Endothelial cell of umbilical vein (primary cell): ENCODE measurements around the gene GTF2IRD1. TPM values are rescaled to one million over a fixed set of nuclear protein-coding genes. Genes with fewer than 3 reads are reported as not detected.

Source experiments
- BruUV-seq: library from RNA; stranded (reverse); fragments of 400-500 nt; replicated peaks from 2 replicates; lab custom pipeline; 2021; lab: Mats Ljungman, UMichigan
- CTCF ChIA-PET: fragments of 300-600, 350-600 bp; sonication (Branson Sonifier 250); formaldehyde crosslinking; loops from one replicate; lab custom pipeline; 2021; ENCODE audit warnings: antibody characterized with exemption, inconsistent platforms; lab: Charles Lee
- POLR2A ChIA-PET: fragments of 300-600, 350-600 bp; sonication (Branson Sonifier 250); formaldehyde crosslinking; loops from one replicate; lab custom pipeline; 2021; ENCODE audit warnings: antibody characterized with exemption, inconsistent platforms; lab: Charles Lee
- DNase-seq: peaks from one replicate; pipeline ENCODE4 v3.0.0-alpha.2; 2011; ENCODE audit warnings: low read depth, low spot score
- FAIRE-seq: peaks from 2 replicates; lab custom pipeline; 2011; peaks lifted over from hg19 to GRCh38; lab: Jason Lieb, UNC
- H2AFZ ChIP-seq: 2 replicates; pipeline ENCODE4 v1.6.0; 2012; ENCODE audit warnings: low read depth, low read length, control low read depth, inconsistent platforms
- H3K27ac ChIP-seq: 2 replicates; pipeline ENCODE4 v1.5.1; 2011; ENCODE audit warnings: low read depth, mild to moderate bottlenecking, control low read depth, low read length, moderate library complexity; ENCODE audit not compliant: insufficient read depth
- H3K27me3 ChIP-seq, 2 experiments: 2 replicates each; pipeline versions ENCODE4 v1.6.0 to v1.6.1; 2011; ENCODE audit warnings: low read length in 2 of 2, mixed read lengths in 1 of 2; ENCODE audit not compliant: control insufficient read depth in 2 of 2, insufficient read depth in 2 of 2
- H3K36me3 ChIP-seq, 2 experiments: 2 replicates in 1 of 2; 3 replicates in 1 of 2; pipeline ENCODE4 v1.5.1; 2011; ENCODE audit warnings: low read length in 2 of 2, mild to moderate bottlenecking in 1 of 2, moderate library complexity in 1 of 2; ENCODE audit not compliant: control insufficient read depth in 2 of 2, insufficient read depth in 2 of 2; ENCODE audit errors: extremely low read depth in 1 of 2
- H3K4me1 ChIP-seq: 3 replicates; pipeline ENCODE4 v1.5.1; 2011; ENCODE audit warnings: mild to moderate bottlenecking, low read length; ENCODE audit not compliant: control insufficient read depth, insufficient read depth; ENCODE audit errors: extremely low read depth
- H3K4me2 ChIP-seq: 2 replicates; pipeline ENCODE4 v1.6.1; 2011; ENCODE audit warnings: low read length, control low read depth, mixed read lengths; ENCODE audit not compliant: insufficient read depth
- H3K4me3 ChIP-seq, 3 experiments: fragments of 200-600 bp in 1 of 3; sonication (generic), shearing (Covaris generic) in 1 of 3; replicated peaks in 1 of 3; 2 replicates each; pipeline ENCODE4 v1.5.1; 2011 to 2016; ENCODE audit warnings: control low read depth in 3 of 3, low read length in 3 of 3, mild to moderate bottlenecking in 2 of 3, inconsistent platforms in 1 of 3, low read depth in 1 of 3, moderate library complexity in 1 of 3; ENCODE audit not compliant: insufficient read depth in 1 of 3
- H3K79me2 ChIP-seq: 2 replicates; pipeline ENCODE4 v1.6.0; 2012; ENCODE audit warnings: low read length, inconsistent platforms; ENCODE audit not compliant: control insufficient read depth, insufficient read depth
- H3K9ac ChIP-seq: replicated peaks from 2 replicates; pipeline ENCODE3; 2011; ENCODE audit warnings: low read length, control low read depth; ENCODE audit not compliant: insufficient read depth; ENCODE audit errors: extremely low read depth
- H3K9me1 ChIP-seq: replicated peaks from 3 replicates; pipeline ENCODE4 v1.6.0; 2011; ENCODE audit warnings: mild to moderate bottlenecking, low read length; ENCODE audit not compliant: control insufficient read depth, insufficient read depth; ENCODE audit errors: extremely low read depth
- H3K9me3 ChIP-seq: replicated peaks from 2 replicates; pipeline ENCODE4 v1.5.1; 2012; ENCODE audit warnings: low read length, inconsistent platforms; ENCODE audit not compliant: control insufficient read depth, insufficient read depth
- H4K20me1 ChIP-seq: replicated peaks from 2 replicates; pipeline ENCODE3; 2011; ENCODE audit warnings: mild to moderate bottlenecking, low read length; ENCODE audit not compliant: control insufficient read depth, insufficient read depth; ENCODE audit errors: extremely low read depth
- CTCF ChIP-seq, 2 donors: IDR thresholded peaks; 1 replicate in 1 of 2; 2 replicates in 1 of 2; pipeline ENCODE4 v1.5.1; 2011; ENCODE audit warnings: low read length in 2 of 2, mild to moderate bottlenecking in 2 of 2, moderate library complexity in 2 of 2, control low read depth in 1 of 2, inconsistent platforms in 1 of 2, low read depth in 1 of 2; ENCODE audit not compliant: insufficient read depth in 1 of 2; ENCODE audit errors: extremely low read depth in 1 of 2
- EZH2 ChIP-seq: IDR thresholded peaks from 2 replicates; pipeline ENCODE4 v1.6.1; 2012; ENCODE audit warnings: borderline replicate concordance, low read depth, mild to moderate bottlenecking, moderate library complexity, low read length, inconsistent platforms; ENCODE audit not compliant: severe bottlenecking
- FOS ChIP-seq: IDR thresholded peaks from 2 replicates; pipeline ENCODE4 v1.6.1; 2011; ENCODE audit warnings: mild to moderate bottlenecking, low read length, moderate library complexity, borderline replicate concordance; ENCODE audit not compliant: insufficient read depth
- GATA2 ChIP-seq: IDR thresholded peaks from 2 replicates; pipeline ENCODE4 v1.7.0; 2011; ENCODE audit warnings: low read depth, mild to moderate bottlenecking, moderate library complexity, mixed read lengths, low read length; ENCODE audit not compliant: insufficient read length, insufficient read depth
- JUN ChIP-seq: IDR thresholded peaks from 2 replicates; pipeline ENCODE4 v1.6.1; 2011; ENCODE audit warnings: borderline replicate concordance, low read depth; ENCODE audit not compliant: insufficient read length, insufficient read depth
- MYC ChIP-seq: IDR thresholded peaks from one replicate; pipeline ENCODE4 v1.6.1; 2011; ENCODE audit warnings: mild to moderate bottlenecking, low read depth, low read length
- POLR2A ChIP-seq: IDR thresholded peaks from 2 replicates; pipeline ENCODE4 v1.6.1; 2012; ENCODE audit warnings: low read depth, mild to moderate bottlenecking, control low read depth, low read length
- POLR2AphosphoS5 ChIP-seq: IDR thresholded peaks from 2 replicates; pipeline ENCODE4 v1.6.1; 2012; ENCODE audit warnings: low read depth, mild to moderate bottlenecking, control low read depth, low read length, moderate library complexity; ENCODE audit not compliant: insufficient read depth
- dilution Hi-C: fragments of 300-500 bp; cut with MboI; formaldehyde crosslinking; loops from one replicate; pipeline ENCODE4 v1.15.0; 2019; ENCODE audit warnings: low sequenced_read_pairs; ENCODE audit not compliant: extremely low pct_ligation_motif_present
- intact Hi-C: fragments of 100-400 bp; cut with micrococcal nuclease; formaldehyde crosslinking; loops from one replicate; pipeline ENCODE4 v1.10.0; 2022
- polyA plus RNA-seq, 4 experiments: library from polyadenylated mRNA; depleted of rRNA in 3 of 4; stranded (reverse) in 3 of 4; unstranded in 1 of 4; fragments of >200 nt; gene quantifications; 2 replicates each; pipeline versions ENCODE4 v1.2.1 to v1.2.3, GENCODE V29; 2011 to 2012; ENCODE audit warnings: missing spikeins in 1 of 4
- total RNA-seq: library from RNA; stranded (reverse); gene quantifications from 2 replicates; pipeline ENCODE4 v1.2.3, GENCODE V29; 2021
- TF ChIP-seq, protein P1 (sequence below): IDR thresholded peaks from 2 replicates; pipeline ENCODE4 v1.6.1; 2011; ENCODE audit not compliant: insufficient read depth, insufficient read length

The GTF2IRD1 gene
- total and polyA plus RNA-seq, 2 donors (not counting 3 experiments of a cell fraction or from before 2014, with no cell fraction given) = 14.2 to 24.2 TPM

DNA sequence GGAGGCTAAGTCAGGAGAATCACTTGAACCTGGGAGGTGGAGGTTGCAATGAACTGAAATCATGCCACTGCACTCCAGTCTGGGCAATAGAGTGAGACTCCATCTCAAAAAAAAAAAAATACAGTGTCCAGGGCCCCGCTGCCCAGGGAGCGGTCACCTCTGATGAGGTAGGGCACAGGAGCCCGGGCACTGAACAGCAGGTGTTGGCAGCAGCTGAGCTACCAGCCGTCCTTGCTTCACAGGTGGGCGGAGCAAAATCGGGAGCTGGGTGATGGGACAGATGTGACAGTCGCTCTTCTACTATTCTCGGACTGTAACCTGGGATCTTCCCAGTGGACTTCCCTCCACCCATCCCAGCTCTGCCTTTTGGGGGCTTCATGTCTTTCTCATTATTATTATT lies 49.4 kb downstream of the GTF2IRD1 start:
- Histone ChIP-seq H2AFZ (no peak overlapping the region), H3K9me3 (no peaks in the 10 kb centered on the region), H3K4me1 (no peaks in the 10 kb centered on the region), H3K27ac (no peak overlapping the region), H3K4me2 (no peak overlapping the region), H3K4me3 (no peak overlapping the region), H3K9me1 (no peaks in the 10 kb centered on the region), H3K36me3 (no peaks in the 10 kb centered on the region), H4K20me1 (no peaks in the 10 kb centered on the region), H3K9ac (no peak overlapping the region), H3K27me3 (no peaks in the 10 kb centered on the region), H3K79me2 (no peaks in the 10 kb centered on the region)
- dilution Hi-C loops (no loop called here), intact Hi-C loops (no loop called here)
- TF ChIP-seq GATA2 (no peak), POLR2A (no peak), CTCF (IDR thresholded peaks at IDR 0.05; ENCODE audit: extremely low read depth in 1 of 2, insufficient read depth in 1 of 2, low read depth in 1 of 2, low read length in 2 of 2) (no peak), POLR2AphosphoS5 (no peak), JUN (no peak), FOS (no peak), MYC (no peak), EZH2 (no peak)
- TF ChIP-seq, protein P1, sequence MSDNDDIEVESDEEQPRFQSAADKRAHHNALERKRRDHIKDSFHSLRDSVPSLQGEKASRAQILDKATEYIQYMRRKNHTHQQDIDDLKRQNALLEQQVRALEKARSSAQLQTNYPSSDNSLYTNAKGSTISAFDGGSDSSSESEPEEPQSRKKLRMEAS = no peak
- no peak for FAIRE-seq
- ChIA-PET CTCF (no interaction called here), POLR2A (no interaction called here)
- no peak for DNase-seq
- no TSS peak for BruUV-seq
